Activated naive CD4-positive, alpha-beta T cell treated with anti-CD3 and anti-CD28 coated beads, Interleukin-2, amount 10 ng/mL, durations not matched to agents 7 days and 5 days (primary cell): ENCODE data around the gene SCYGR1.

ENCODE experiments used
- CTCF ChIA-PET: fragments of 350-600 bp; sonication (Branson Sonifier 250); formaldehyde crosslinking; loops from one replicate; lab custom pipeline; 2021; ENCODE audit warnings: antibody characterized with exemption; lab: Charles Lee
- DNase-seq: peaks from one replicate; pipeline ENCODE4 v3.0.0-alpha.2; 2020
- H3K27ac Mint-ChIP-seq: one replicate; pipeline ENCODE4 v1.8.0; 2021; ENCODE audit warnings: mild to moderate bottlenecking, moderate library complexity, mixed read lengths
- H3K27me3 Mint-ChIP-seq: one replicate; pipeline ENCODE4 v1.8.0; 2021; ENCODE audit warnings: mild to moderate bottlenecking, mixed read lengths
- H3K36me3 Mint-ChIP-seq: one replicate; pipeline ENCODE4 v1.8.0; 2021; ENCODE audit warnings: mixed read lengths
- H3K4me1 Mint-ChIP-seq: one replicate; pipeline ENCODE4 v1.8.0; 2021; ENCODE audit warnings: mixed read lengths
- H3K4me3 Mint-ChIP-seq: one replicate; pipeline ENCODE4 v1.8.0; 2021; ENCODE audit warnings: mild to moderate bottlenecking, moderate library complexity, mixed read lengths
- H3K9me3 Mint-ChIP-seq: one replicate; pipeline ENCODE4 v1.8.0; 2021; ENCODE audit warnings: mixed read lengths

SCYGR1 gene

DNA sequence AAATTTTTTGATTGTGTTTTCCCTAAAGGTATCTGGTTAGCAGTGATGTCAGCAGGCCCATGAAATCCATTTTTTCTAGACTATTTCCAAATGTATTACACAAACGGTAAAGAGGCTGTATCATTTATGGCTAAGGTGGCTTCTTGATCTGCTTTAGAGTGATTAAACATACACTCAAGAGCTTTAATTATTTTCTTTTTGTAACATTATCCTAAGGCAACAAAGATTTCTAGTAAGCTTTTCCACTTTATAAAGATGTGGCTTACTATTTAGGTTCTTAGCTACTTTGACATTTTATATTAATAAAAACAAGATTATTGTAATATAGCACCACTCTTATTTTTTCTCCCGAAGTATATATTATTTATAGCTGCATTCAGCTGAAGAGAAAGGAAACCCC, 46.2 kb downstream of the SCYGR1 start:
- Mint-ChIP-seq H3K36me3 (peaks cover 30% of the 10 kb centered on the region), H3K4me3 (no peak overlapping the region), H3K9me3 (no peaks in the 10 kb centered on the region), H3K27ac (no peak overlapping the region), H3K27me3 (no peaks in the 10 kb centered on the region), H3K4me1 (no peaks in the 10 kb centered on the region)
- DNase-seq = no peak
- CTCF ChIA-PET = no interaction called here

DNA sequence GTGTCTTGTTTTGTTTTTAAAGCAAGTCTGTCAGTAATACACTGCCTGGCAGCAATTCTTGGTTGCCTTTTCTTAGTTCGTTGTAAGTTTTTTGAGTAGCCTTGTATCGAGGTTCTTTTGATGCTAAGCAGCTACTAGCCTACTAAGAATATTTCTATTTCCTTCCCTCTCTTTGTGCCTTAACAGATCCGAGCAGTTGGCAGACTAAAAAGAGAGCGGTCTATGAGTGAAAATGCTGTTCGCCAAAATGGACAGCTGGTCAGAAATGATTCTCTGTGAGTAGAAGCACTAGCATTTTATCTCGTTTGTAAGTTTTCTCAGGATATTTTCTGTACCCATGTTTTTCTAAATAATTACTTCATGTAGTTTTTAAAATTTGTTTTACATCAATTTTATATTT, 47.6 kb downstream of the SCYGR1 start:
- no peak for DNase-seq
- Mint-ChIP-seq H3K4me1 (no peaks in the 10 kb centered on the region), H3K27ac (no peak overlapping the region), H3K27me3 (no peaks in the 10 kb centered on the region), H3K36me3 (peaks cover 34% of the 10 kb centered on the region), H3K9me3 (no peaks in the 10 kb centered on the region), H3K4me3 (no peak overlapping the region)
- CTCF ChIA-PET = interaction anchor here (0.9 kb wide), 1 partner anchor 14 kb away, joined by 3 read pairs; no protein-coding TSS in a partner anchor

DNA sequence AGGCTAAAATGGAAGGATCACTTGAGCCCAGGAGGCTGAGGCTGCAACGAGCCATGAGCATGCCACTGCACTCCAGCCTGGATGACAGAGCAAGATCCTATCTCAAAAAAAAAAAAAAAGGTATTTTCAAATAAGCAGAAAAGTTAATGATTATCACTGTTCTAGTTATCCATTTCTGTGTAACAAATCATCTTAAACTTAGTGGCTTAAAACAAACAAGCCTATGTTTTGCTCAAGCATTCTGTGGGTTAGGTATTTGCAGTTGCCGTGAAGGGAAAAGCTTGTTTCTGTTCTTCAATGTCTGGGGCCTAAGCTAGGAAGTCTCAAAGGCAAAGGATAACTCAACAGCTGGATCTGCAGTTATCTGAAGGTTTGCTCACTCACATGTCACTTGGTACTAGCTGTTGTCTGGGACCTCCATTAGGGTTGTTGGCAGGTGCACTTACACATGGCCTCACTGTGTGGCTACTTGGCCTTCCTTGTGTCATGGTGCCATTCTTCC, 48.6 kb downstream of the SCYGR1 start:
- Mint-ChIP-seq H3K27me3 (no peaks in the 10 kb centered on the region), H3K4me1 (no peaks in the 10 kb centered on the region), H3K9me3 (no peaks in the 10 kb centered on the region), H3K36me3 (peaks cover 44% of the 10 kb centered on the region), H3K4me3 (no peak overlapping the region), H3K27ac (no peak overlapping the region)
- CTCF ChIA-PET = interaction anchor here (1.0 kb wide), 1 partner anchor 10 kb away, joined by 4 read pairs; no protein-coding TSS in a partner anchor
- DNase-seq = no peak
